Activated CD4-positive, alpha-beta T cell treated with anti-CD3 and anti-CD28 coated beads, Interleukin-10, Interleukin-2, amounts not matched to agents 100 ng/mL and 50 ng/mL, durations not matched to agents 16 hours and 8 hours (primary cell): ENCODE results near the gene CPT1A.
"Not testable (repeated sequence)": the region's sequence is repeated elsewhere in the genome, so short reads cannot be mapped to it uniquely, and the experiment has no call there.

Source experiments
- DNase-seq: peaks from one replicate; pipeline ENCODE4 v3.0.0-alpha.2; 2020

CPT1A gene

DNA sequence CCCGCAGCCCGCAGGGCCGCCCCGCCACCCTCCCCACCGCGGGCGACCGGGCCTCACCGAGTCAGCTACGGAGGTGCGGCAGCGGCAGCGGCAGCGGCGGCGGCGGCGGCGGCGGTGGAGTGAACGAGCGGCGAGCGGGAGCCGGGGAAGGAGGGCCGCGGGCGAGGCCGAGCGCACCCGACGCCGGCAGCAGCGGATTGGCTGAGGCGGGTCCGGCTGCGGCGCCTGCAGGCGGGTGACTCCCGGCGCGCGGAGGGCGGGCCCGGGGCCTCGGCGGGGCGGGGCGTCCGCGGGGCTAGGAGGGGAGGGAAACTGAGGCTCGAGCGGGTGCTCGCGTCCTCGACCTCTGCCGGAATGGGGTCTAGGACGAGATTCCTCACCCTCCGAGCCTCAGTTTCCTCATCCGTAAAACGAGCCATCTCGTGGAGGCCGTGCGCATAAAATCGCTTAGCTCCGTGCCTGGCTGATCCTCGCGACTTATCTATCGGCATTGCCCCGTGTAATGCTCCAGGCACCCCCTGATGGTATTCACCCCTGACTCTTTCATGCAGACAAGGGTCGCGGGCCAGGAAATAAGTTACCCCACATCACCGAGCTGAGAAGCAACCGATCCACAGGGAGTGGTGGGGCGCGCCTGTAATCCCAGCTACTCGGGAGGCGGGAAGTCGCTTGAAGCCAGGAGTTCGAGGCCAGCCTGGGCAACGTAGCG lies at the start of gene CPT1A:
Gene CPT1A, minus strand, starts transcription at position 199 of the 709 bp plus-strand sequence. CDS start 26,442 bp downstream, outside the sequence.
- DNase-seq: peak; percentile 86

DNA sequence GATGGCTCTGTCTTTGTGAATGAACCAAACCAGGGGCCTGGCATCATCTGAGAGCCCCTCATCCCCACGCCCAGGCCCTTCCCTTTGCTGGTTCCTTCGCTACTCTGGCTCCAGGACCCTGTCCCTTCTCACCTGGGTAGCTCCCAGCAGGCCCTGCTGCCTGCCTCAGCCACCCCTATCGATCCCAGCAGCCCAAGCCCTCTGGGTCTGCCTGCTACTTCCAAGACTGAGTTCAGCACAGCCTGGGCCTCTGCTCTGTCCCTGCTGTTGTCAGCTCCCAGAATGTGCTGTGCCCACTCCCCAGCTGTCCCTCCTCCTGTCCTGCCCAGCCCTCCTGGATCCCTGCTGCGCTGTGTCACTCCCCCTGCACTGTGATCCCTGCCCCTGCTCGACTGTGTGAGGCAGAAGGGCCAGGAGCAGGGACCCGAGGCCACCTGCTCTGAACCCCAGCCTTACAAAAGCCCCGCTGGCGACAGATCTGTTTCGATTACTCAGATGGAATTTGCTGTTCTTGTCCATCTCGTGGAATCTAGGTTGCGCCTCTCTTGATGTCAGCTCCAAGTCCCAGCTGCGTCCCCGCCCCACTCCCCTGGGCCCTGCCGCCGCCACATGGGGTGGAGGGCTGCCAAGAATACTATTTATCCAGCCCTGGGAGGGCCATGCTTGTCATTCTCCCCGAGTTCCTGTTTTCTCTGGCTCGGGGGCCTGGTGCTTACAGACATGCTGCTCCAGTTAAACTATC lies 48.9 kb upstream of the CPT1A start:
- DNase-seq: no peak

DNA sequence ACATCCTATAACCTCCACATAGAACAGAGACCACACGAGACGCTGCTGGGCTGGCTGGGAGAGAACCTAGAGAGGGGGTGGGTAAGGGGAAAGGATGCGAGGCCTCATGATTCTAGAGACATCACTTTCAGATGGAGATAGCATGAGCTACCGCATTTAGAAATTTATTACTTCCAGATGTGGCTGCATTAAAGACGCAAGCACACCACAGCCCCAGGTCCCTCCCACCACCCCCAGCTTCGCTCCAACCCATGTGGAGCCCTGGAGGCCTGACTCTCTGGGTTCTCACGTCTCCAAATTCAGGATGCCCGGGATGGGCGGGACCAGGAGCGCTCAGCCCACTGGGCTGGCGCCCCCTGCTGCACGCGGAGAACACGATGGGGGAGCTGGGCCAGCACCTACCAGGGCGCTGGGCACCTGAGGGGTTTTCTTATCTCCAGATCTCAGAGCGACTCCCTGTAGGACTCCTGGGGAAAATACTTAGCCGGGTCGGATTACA lies 48.3 kb upstream of the CPT1A start:
- no peak for DNase-seq

DNA sequence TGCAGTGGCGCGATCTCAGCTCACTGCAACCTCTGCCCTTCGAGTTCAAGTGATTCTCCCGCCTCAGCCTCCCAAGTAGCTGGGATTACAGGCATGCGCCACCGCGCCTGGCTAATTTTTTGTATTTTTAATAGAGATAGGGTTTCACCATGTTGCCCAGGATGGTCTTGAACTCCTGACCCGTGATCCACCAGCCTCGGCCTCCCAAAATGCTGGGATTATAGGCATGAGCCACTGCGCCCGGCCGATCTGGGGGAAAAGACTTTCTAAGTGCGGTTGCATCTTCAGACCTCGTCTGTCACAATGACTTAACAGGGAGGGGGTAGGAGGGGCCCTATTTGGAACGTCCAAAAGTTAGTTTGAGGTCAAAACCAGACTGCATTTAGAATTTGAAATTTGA lies 43.1 kb upstream of the CPT1A start:
- DNase-seq: not testable (repeated sequence)

DNA sequence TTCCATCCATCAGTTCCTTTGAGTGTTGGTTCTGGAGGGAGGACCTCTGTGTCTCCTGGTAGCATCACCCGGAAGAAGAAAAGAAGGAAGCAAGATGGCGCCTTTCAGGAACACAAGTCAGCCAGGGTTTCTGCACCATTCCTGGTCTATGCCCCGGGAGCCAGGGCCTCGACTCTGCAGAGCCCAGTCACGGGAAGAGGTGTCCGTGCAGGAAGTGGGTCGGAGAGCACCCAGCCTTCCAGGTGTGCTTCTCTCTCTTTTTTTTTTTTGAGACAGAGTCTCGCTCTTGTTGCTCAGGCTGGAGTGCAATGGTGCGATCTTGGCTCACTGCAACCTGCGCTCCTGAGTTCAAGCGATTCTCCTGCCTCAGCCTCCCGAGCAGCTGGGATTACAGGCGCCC lies 40.7 kb upstream of the CPT1A start:
- no peak for DNase-seq

DNA sequence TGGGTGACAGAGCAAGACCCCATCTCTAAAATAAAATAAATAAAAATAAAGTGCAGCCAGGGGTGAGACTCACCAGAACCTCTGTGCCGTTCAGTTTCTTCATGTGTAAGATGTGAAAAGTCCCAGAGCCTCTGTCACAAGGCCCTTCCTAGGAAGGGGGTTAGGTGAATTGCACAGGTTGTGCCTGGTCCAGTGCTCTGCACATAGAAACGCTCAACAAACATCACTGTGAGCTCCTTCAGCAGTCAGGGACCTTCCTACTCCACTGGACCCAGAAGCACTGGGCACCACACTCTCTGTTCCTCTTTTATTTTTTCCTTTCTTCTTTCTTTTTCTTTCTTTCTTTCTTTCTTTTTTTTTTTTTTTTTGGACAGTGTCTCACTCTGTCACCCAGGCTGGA lies 39.6 kb upstream of the CPT1A start:
- no peak for DNase-seq

DNA sequence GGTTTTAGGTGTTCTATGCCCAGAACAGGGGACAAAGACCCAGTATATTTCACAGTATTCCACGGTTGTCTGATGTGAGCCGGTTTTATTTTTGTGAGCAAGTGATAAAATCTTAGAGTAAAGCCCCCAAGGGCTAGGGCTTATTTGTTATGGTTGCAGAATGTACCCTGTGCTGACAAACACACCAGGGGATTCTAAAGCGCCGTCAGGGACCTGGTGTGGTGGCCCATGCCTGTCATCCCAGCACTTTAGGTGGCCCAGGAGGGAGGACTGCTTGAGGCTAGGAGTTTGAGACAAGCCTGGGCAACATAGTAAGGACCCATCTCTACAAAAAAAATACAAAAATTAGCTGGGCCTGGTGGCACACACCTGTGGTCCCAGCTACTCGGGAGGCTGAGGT lies 39.1 kb upstream of the CPT1A start:
- DNase-seq: no peak

DNA sequence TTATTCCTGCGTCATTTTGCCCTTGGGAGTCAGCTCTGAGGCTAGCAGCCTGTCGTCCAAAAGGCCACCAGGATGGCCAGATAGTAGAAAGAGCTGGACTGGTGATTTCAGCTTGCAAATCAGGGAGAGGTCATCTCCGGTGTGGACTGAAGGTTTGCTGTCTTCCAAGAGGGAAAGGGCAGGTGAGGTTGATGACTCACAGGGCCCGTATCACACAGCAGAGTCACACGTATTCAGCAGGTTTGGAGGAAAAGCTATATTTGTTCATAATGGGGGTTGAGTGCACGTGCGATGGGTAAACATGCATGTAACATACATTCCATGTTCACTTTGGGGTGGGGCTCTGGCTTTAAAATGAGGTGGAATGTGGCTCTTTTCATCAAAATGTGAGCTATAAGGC lies 36.3 kb upstream of the CPT1A start:
- DNase-seq: no peak

DNA sequence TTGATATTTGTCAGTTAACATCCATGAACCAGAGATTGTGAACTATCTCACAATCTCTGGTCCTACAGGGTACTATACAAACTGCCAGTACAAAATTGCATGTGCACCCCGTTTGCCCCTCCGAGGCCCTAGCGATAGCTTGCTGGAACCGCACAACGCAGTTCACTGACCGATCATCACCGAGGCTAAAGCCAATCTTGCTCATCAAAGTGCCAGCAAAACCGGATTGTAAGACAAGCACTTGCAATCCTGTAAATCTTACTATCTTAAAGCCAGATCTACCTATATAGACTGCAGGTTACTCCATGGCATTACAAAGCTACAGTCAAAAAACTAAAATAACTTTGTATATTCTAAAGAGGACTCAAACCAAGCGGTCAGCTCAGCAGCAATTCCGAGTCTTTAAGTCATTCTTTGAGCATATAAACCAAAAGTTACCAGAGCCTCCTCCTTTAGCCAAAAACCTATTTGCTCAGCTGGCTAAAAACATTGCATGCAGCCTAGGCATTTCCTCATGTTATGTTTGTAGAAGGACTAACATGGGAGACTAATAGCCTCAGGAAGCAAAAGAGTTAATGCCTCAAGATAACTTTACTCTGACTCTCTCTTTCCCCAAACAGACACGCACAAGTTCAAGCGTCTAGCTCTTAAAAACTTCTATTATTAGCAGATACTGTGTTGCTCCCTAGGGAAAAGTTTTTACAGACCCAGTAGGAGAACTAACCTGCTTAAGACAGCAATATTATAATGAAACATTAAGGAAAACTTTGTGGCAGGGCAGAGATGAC lies 30.7 kb upstream of the CPT1A start:
- DNase-seq: no peak

DNA sequence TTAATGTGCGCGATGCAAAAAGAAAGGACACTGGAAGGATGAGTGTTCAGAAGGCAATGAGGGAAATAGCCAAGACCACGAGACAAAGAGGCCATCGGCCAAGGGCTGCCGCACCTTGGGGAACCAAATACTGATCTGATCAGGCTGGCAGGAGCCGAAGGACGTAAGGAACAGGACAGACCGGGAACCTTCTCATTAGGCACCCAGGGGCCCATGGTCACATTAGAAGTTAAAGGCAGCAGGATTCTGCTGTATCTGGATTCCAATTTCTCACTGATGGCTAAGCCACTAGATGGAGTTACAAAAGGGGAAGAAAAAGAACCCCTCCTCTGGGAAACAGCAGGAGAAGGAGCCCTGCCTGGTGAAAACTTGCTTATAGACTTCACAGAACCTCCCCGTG lies 28.8 kb upstream of the CPT1A start:
- DNase-seq: no peak

DNA sequence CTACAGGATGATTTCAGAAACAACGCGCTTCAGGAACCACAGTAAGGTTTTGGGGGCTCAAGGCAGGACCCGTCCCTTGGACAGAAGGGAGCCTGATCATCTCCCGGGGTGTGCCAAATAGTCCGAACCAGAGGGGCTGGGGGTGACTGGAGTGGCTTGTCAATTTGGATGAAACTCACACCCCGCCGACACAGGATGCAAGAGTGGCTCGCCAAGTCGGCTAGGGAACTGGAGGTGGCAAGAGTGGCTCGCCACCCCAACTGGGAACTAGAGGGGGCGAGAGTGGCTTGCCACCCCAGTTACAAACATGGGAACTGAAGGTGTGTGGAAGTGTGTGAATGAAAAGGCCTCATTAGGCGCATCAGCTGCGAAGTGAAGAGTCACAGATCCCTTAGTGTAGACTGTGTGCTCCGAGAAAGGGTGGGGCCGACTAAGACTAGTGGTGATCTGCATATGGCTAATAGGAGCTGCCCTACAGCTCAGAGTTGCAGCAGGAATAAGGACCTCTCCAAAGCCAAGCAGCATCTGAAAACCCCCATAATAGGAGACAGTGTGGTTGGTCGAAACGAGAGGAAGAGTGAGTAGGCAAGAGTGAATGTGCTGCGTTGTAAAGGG lies 26.6 kb upstream of the CPT1A start:
- no peak for DNase-seq

DNA sequence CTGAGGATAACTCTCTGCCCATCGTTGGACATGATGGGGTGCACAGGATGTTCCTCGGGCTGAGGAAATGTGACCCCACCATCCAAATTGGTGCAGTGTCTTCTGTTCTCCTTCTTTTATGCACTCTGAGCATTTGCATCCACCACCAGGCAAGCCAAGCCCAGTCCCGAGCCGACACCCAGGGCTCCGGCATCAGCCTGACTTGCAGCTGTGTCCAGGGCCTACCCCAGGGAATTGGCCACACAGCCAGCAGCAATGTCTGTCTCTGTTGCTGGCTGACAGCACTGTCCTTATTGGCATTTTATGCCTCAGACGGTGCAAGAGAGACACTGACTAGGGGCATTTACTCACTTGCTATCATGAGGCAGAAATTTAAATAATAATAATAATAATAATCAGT lies 25.4 kb upstream of the CPT1A start:
- DNase-seq: no peak

DNA sequence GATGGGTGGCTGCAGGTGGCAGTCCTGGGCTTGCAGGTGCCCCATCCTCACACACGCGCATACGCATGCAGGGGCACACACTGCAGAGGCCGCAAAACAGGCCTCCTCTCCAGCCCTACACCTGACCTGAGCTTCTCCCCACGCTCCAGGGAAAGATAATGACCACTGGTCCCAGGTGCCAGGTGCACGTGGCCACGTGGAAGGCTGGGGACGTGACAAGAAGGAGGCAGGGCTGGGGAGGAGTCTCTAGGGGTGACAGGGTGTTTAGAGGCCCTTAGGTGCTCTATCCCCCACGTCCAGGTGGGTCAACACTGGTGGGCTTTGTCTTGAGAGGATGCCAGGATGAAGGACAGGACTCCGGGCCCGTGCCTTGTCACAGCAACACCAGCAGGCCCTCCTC lies 23.5 kb upstream of the CPT1A start:
- no peak for DNase-seq

DNA sequence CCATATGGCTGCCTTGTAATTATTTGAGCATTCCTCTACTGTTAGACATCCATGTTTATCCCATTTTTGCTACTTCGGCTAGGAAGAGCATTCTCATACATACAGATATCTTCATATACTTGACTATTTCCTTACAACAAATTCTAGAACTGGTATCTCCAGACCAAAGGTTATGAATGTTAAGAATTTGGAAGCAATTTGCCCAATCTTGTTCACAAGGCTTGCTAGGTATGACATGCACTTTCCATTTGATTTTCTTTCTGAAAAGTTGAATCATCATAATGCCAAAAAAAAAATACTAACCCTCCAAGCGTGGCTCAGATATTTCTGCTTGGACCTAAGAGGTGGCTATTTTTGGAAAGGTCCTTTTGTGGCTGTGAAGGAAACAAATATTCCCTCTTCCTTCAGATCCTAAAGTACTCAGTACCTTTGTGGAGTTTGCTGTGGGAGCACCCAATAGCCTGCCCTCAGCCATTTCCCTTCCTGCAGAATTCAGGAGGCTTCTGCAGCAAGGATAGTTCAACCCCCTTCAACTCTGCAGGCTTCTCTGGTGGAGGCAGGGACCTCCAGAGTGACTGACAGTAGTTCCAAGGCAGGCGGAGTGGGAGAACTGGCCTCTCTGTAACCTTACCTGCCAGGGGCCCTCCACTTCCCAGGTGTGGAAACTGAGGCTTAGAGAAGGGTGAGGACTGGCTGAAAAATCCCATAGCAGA lies 22.0 kb upstream of the CPT1A start:
- no peak for DNase-seq

DNA sequence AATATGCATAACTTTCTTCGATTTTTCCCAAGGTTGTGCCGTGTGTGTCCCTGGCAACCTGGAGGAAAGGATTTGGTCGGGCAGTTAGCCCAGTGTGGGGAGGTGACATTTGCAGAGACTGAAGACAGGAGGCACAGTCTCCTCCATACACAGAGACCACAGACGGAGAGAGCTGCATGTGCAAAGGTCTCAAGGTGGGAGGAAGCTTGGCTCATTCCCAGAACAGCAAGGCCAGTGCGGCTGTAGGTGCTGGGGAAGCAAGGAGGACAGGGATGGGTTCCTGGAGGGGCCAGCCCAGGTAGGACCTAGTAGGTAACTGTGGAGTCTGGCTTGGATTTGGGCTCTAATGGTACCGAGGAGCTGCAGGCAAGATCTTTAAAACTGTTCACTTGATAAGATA lies 20.7 kb upstream of the CPT1A start:
- DNase-seq: no peak

DNA sequence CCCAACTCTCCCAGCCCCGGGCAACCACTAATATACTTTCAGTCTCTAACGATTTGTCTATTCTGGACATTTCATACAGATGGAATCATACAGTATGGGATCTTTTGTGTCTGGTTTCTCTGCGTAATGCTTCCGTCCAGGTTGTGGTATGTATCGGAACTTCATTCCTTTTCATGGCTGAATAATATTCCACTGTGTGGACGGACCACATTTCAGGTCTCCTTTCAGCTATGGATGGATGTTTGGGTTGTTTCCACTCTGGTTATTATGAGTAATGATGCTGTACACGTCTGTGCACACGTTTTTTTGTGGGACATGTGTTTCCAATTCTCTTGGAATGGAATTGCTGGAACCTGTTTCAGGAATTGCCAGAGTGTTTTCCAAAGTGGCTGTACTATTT lies 17.4 kb upstream of the CPT1A start:
- DNase-seq: no peak

DNA sequence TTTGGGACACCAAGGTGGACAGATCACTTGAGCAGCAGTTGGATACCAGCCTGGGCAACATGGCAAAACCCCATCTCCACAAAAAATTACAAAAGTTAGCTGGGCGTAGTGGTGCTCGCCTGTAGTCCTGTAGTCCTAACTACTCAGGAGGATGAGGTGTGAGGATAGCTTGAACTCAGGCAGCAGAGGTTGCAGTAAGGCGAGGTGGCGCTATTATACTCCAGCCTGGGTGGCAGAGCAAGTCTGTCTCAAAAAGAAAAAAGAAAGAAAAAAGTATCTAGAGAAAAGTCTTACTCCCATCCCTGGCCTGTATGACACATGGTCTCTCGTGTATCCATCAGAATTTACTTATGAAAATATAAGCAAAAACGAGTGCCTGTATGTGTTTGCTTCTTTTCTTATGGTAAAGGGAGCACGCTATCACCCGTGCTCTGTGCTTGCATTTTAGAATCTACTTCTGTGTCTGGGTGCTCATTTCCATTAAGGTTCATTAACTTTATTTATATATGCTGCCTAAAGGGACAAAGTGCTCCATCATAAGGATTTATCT lies 15.4 kb upstream of the CPT1A start:
- no peak for DNase-seq

DNA sequence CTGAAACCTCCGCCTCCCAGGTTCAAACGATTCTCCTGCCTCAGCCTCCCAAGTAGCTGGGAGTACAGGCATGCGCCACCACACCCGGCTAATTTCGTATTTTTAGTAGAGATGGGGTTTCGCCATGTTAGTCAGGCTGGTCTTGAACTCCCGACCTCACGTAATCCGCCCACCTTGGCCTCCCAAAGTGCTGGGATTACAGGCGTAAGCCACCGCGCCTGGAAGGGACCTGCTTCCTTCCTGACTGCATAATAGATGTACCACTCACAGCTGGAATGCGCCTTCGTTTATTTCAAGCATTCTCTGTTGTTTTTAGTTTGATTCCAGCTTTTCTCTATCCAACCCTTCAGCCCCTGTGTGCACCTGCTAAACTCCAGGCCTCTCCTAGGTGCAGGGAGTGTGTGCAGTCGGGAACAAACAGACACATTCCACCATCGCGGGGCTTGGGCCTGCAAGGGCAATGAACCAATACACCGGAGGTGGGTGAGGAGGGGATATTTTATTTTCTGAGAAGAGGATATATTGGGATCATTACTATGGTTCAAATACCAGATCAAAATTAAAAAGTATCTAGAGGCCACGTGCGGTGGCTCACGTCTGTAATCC lies 14.8 kb upstream of the CPT1A start:
- not testable (repeated sequence) for DNase-seq

DNA sequence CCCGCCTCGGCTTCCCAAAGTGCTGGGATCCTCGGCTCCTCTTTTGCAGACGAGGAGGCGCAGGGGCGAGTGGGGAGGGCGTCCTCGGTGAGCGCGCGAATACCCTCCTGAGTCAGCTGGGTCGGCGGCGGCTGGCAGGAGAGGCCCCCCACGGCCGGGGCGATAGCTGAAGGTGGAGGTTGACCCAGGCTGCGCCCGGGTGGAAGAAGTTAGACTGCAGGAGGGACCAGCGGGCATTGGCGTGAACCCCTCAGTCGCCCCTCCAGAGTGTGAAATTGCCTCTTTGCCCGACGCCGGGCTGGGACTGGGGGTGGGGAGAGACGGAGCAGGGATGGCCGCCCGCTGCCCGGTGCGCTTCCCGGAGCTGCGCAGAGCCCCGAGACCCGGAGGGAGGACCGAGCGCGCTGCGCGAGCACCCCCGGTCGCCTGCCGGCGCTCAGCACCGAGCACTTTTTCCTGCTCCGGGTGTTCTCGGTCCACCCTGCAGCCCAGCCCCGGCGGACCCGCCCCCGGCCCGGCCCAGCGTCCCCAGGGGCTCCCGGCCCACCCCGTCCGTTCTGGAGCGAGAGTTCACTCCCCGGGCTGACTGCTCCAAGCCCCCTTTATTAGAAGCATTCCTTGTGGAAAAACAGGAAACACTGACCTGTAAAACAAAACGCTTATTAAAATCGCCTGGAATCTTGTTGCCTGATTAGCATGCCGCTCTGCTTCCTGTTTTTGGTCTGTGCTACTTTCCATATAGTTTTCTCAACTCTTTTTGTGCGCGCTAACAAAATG lies 13.7 kb upstream of the CPT1A start:
- DNase-seq: no peak

DNA sequence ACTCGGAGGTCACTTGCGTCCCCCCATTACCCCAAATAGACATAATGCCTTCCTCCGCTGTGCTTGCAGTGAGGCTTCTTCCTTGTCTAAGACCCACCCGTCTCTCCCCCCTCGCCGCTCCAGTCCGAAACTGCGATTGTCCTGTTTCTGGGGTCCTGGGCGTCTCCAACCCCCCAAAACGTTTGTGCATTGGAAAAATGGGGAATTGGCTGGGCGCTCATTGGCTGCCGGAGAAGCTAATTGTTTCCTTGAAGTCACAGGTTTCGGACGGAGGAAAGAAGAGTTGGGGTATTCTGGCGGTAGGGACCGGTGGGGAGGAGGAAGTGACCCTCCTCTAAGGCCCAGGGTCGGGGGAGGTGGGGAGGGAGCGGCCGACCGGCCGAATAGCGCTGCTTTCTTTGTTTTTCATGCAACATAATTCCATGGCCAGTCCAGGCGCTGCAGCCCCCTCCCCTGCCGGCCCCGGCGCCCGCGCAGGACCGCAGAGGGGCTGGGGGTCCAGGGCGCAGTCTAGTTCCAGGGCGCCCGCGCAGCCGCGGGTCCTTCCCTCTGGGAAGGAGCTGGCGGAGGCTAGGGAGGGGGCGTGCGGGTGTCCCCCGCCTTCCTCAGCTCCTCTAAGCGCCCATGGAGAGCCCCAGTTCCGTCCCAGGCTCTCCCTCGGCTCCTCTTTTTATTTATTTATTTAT lies 12.7 kb upstream of the CPT1A start:
- DNase-seq: no peak
